ENCODE results near the gene SLC22A7.

SLC22A7 gene

GRCh38 chr6:43267619-43268354 lies 30.3 kb upstream of the SLC22A7 start:
- H3K4me1 ChIP-seq (ENCODE audit: low read length) = no peaks in the 10 kb centered on the region
- no peak overlapping the region for H3K4me2 ChIP-seq (ENCODE audit: low read depth, low read length)
- H3K9me3 ChIP-seq (replicated peaks; ENCODE audit: insufficient read depth, low read length) = no peaks in the 10 kb centered on the region
- no peaks in the 10 kb centered on the region for H4K20me1 ChIP-seq (ENCODE audit: insufficient read depth, low read length)
- no peaks in the 10 kb centered on the region for H3K9me2 ChIP-seq (replicated peaks; ENCODE audit: insufficient read depth, low read length)
- TF ChIP-seq CTCF (IDR thresholded peaks at IDR 0.05; ENCODE audit: low read length) = no peak
- no peak for TF ChIP-seq EZH2phosphoT487 (IDR thresholded peaks at IDR 0.05; ENCODE audit: low read length)
- TF ChIP-seq EZH2 (optimal IDR thresholded peaks at IDR 0.05; ENCODE audit: low read depth, low read length) = no peak
- no peak for DNase-seq
- H3K27me3 ChIP-seq (replicated peaks; ENCODE audit: insufficient read depth, low read length) = no peaks in the 10 kb centered on the region
- no peak overlapping the region for H2AFZ ChIP-seq (ENCODE audit: low read length)
- no peaks in the 10 kb centered on the region for H3K36me3 ChIP-seq (replicated peaks; ENCODE audit: insufficient read depth, low read length)
- H3K4me3 ChIP-seq (ENCODE audit: low read length) = no peak overlapping the region
- H3K27ac ChIP-seq (ENCODE audit: low read length) = no peak overlapping the region
- no peaks in the 10 kb centered on the region for H3F3A ChIP-seq (ENCODE audit: insufficient read depth, low read length)
- H3K9ac ChIP-seq (ENCODE audit: low read length) = no peak overlapping the region
- H3K79me2 ChIP-seq (ENCODE audit: low read length) = no peaks in the 10 kb centered on the region

- no peak overlapping the region for H3K4me3 ChIP-seq (ENCODE audit: low read length)
- H3K27ac ChIP-seq (ENCODE audit: low read length) = no peak overlapping the region
- H3K27me3 ChIP-seq (replicated peaks; ENCODE audit: insufficient read depth, low read length) = 0 out of 2 replicates have a peak, but pooled peaks cover 5% of the 10 kb centered on the region
- H3F3A ChIP-seq (ENCODE audit: insufficient read depth, low read length) = no peaks in the 10 kb centered on the region
- H3K9me3 ChIP-seq (replicated peaks; ENCODE audit: insufficient read depth, low read length) = no peaks in the 10 kb centered on the region
- H3K4me1 ChIP-seq (ENCODE audit: low read length) = no peaks in the 10 kb centered on the region
- no peak for DNase-seq
- no peaks in the 10 kb centered on the region for H4K20me1 ChIP-seq (ENCODE audit: insufficient read depth, low read length)
- H3K9ac ChIP-seq (ENCODE audit: low read length) = no peak overlapping the region
- no peaks in the 10 kb centered on the region for H3K36me3 ChIP-seq (replicated peaks; ENCODE audit: insufficient read depth, low read length)
- H2AFZ ChIP-seq (ENCODE audit: low read length) = no peak overlapping the region
- no peaks in the 10 kb centered on the region for H3K79me2 ChIP-seq (ENCODE audit: low read length)
- no peaks in the 10 kb centered on the region for H3K9me2 ChIP-seq (replicated peaks; ENCODE audit: insufficient read depth, low read length)
- TF ChIP-seq EZH2phosphoT487 (IDR thresholded peaks at IDR 0.05; ENCODE audit: low read length) = no peak
- no peak for TF ChIP-seq CTCF (IDR thresholded peaks at IDR 0.05; ENCODE audit: low read length)
- no peak for TF ChIP-seq EZH2 (optimal IDR thresholded peaks at IDR 0.05; ENCODE audit: low read depth, low read length)
- H3K4me2 ChIP-seq (ENCODE audit: low read depth, low read length) = no peak overlapping the region
Observed at GRCh38 chr6:43268355-43268700, 29.7 kb upstream of the SLC22A7 start.

- no peaks in the 10 kb centered on the region for H4K20me1 ChIP-seq (ENCODE audit: insufficient read depth, low read length)
- DNase-seq = no peak
- TF ChIP-seq CTCF (IDR thresholded peaks at IDR 0.05; ENCODE audit: low read length) (no peak), EZH2phosphoT487 (IDR thresholded peaks at IDR 0.05; ENCODE audit: low read length) (no peak), EZH2 (optimal IDR thresholded peaks at IDR 0.05; ENCODE audit: low read depth, low read length) (no peak)
- no peak overlapping the region for H3K9ac ChIP-seq (ENCODE audit: low read length)
- no peaks in the 10 kb centered on the region for H3K79me2 ChIP-seq (ENCODE audit: low read length)
- no peaks in the 10 kb centered on the region for H3K9me3 ChIP-seq (replicated peaks; ENCODE audit: insufficient read depth, low read length)
- H3K4me2 ChIP-seq (ENCODE audit: low read depth, low read length) = peak overlapping the region; percentile 54
- H2AFZ ChIP-seq (ENCODE audit: low read length) = no peak overlapping the region
- H3K36me3 ChIP-seq (replicated peaks; ENCODE audit: insufficient read depth, low read length) = no peaks in the 10 kb centered on the region
- no peaks in the 10 kb centered on the region for H3K4me1 ChIP-seq (ENCODE audit: low read length)
- H3K4me3 ChIP-seq (ENCODE audit: low read length) = peak overlapping the region; percentile 41; the same call in 1 of the 2 replicates
- peaks cover 10% of the 10 kb centered on the region; the same call in 1 of the 2 replicates for H3K27me3 ChIP-seq (replicated peaks; ENCODE audit: insufficient read depth, low read length)
- no peaks in the 10 kb centered on the region for H3K9me2 ChIP-seq (replicated peaks; ENCODE audit: insufficient read depth, low read length)
- no peak overlapping the region for H3K27ac ChIP-seq (ENCODE audit: low read length)
- no peaks in the 10 kb centered on the region for H3F3A ChIP-seq (ENCODE audit: insufficient read depth, low read length)
Observed at GRCh38 chr6:43268782-43269272, 29.2 kb upstream of the SLC22A7 start.
